Measurements from ENCODE around the gene ROBO2. TPM values are rescaled to one million over a fixed set of nuclear protein-coding genes. Genes with fewer than 3 reads are reported as not detected.

The ROBO2 gene
- total and polyA plus RNA-seq, 10 donors = 0.41 to 14.8 (median 5.2) TPM

DNA sequence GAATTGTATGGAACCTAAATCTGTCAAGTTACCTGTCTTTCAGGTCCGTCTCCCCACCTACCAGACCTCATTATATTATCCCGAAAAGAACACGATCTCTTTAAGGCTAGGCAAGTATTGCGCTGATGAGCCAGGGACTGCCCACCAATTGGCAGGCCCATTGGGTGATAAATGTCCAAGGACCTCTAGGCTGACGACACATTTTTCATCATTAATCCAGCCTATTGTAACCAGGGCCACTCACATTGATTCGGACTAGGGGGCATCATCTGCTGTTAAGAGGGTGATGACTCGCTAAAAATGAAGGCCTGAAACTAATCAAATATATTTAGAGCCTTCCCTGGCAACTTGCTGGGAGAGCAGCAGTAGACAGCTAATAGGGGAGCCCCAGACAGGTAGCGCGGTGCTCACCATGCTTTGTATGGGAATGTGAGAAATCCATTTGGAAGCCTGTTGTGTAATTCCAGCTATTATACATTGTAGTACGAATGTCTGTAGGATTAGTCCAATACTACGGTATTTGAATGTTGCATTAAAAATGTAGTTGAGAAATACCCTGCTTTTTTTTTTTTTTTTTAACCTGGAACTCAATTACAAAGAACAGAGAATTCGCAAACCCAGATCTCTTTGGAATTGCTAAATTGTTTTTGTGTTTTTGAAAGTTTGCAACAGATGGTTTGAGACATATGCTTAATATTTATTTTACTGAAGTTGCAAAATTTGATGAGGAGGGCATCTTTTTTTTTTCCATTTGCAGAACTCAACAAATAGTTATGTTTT lies 156.1 kb downstream of the ROBO2 start:
- TF ChIP-seq POLR2A (IDR thresholded peaks at IDR 0.05) (no peak), POLR2AphosphoS5 (IDR thresholded peaks at IDR 0.05) (no peak)
- TF ChIP-seq, protein P1, sequence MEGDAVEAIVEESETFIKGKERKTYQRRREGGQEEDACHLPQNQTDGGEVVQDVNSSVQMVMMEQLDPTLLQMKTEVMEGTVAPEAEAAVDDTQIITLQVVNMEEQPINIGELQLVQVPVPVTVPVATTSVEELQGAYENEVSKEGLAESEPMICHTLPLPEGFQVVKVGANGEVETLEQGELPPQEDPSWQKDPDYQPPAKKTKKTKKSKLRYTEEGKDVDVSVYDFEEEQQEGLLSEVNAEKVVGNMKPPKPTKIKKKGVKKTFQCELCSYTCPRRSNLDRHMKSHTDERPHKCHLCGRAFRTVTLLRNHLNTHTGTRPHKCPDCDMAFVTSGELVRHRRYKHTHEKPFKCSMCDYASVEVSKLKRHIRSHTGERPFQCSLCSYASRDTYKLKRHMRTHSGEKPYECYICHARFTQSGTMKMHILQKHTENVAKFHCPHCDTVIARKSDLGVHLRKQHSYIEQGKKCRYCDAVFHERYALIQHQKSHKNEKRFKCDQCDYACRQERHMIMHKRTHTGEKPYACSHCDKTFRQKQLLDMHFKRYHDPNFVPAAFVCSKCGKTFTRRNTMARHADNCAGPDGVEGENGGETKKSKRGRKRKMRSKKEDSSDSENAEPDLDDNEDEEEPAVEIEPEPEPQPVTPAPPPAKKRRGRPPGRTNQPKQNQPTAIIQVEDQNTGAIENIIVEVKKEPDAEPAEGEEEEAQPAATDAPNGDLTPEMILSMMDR (IDR thresholded peaks at IDR 0.05 in 8 of 11, conservative IDR thresholded peaks at IDR 0.05 in 3 of 11) = no peak
- 79 to 88% (median 80%) methylated on average over 12 of the region's 12 CpGs for WGBS, 5 donors

DNA sequence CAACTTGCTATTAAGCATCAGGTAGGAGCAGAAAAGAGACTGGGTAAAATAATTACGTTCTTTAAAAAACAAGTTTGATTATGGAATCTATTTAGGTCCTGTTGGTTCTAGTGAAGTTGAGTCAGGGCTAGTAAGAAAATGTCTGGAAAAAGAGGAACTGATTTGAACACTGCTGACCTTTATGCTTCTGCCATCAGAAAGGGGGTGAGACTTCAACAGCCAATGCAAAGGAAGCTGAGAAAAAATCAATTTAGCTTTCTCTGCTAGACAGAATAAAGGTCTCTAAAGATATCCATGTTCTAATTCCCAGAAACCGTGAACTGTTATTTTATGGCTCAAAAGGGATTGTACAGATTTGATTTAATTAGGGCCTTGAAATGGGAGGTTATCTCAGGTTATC lies 157.5 kb downstream of the ROBO2 start:
- H3K36me3 ChIP-seq = no peaks in the 10 kb centered on the region
- no peaks in the 10 kb centered on the region for H3K4me1 ChIP-seq
- WGBS, 5 donors = 70 to 91% (median 82%) methylated on average over 2 of the region's 2 CpGs
- DNase-seq = no peak
- no peaks in the 10 kb centered on the region for H3K27me3 ChIP-seq (replicated peaks in 1 of 7)
- TF ChIP-seq POLR2A (IDR thresholded peaks at IDR 0.05) = no peak
- TF ChIP-seq, protein P1 (IDR thresholded peaks at IDR 0.05 in 8 of 11, conservative IDR thresholded peaks at IDR 0.05 in 3 of 11) = no peak
- TF ChIP-seq POLR2AphosphoS5 (IDR thresholded peaks at IDR 0.05) = no peak
- H3K27ac ChIP-seq = no peak overlapping the region
- H3K9me3 ChIP-seq = no peaks in the 10 kb centered on the region
- H3K4me3 ChIP-seq = no peak overlapping the region
- intact Hi-C loops (cut with DNase I; ENCODE audit: low total_unique reads) = no loop called here

More for the DNA sequence above, 156.1 kb downstream of the ROBO2 start:
- Histone ChIP-seq H3K36me3 (no peaks in the 10 kb centered on the region), H3K27ac (no peak overlapping the region), H3K9me3 (no peaks in the 10 kb centered on the region), H3K4me3 (no peak overlapping the region), H3K4me1 (no peaks in the 10 kb centered on the region), H3K27me3 (replicated peaks in 1 of 7) (no peaks in the 10 kb centered on the region)
- intact Hi-C loops (cut with DNase I; ENCODE audit: low total_unique reads) = no loop called here
- DNase-seq = no peak

DNA sequence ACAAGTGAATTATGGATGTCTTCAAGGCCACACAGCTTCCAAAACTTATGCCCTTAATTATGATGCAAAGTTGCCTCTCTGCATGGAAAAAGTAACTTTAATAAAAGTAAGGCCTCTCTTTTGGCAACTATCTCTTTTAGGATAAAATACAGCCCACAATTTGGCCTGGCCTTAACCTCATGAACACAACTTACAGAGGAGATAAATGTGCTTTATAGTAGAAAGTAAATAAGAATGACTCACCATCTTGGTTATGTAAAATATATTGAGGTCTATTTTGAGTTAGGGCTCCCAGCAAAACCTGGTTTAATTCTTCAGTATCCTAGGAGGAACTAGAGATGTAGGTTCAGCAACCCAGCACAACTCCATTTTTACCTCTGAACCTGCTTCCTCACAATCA lies 164.0 kb downstream of the ROBO2 start:
- intact Hi-C loops (cut with DNase I; ENCODE audit: low total_unique reads) = no loop called here
- no peaks in the 10 kb centered on the region for H3K36me3 ChIP-seq
- H3K27me3 ChIP-seq (replicated peaks in 1 of 7) = no peaks in the 10 kb centered on the region
- no peak overlapping the region for H3K27ac ChIP-seq
- DNase-seq = no peak
- H3K4me1 ChIP-seq = no peaks in the 10 kb centered on the region
- H3K4me3 ChIP-seq = no peak overlapping the region
- TF ChIP-seq POLR2A (IDR thresholded peaks at IDR 0.05) (no peak), POLR2AphosphoS5 (IDR thresholded peaks at IDR 0.05) (no peak)
- TF ChIP-seq, protein P1 (IDR thresholded peaks at IDR 0.05 in 8 of 11, conservative IDR thresholded peaks at IDR 0.05 in 3 of 11) = no peak
- no peaks in the 10 kb centered on the region for H3K9me3 ChIP-seq

DNA sequence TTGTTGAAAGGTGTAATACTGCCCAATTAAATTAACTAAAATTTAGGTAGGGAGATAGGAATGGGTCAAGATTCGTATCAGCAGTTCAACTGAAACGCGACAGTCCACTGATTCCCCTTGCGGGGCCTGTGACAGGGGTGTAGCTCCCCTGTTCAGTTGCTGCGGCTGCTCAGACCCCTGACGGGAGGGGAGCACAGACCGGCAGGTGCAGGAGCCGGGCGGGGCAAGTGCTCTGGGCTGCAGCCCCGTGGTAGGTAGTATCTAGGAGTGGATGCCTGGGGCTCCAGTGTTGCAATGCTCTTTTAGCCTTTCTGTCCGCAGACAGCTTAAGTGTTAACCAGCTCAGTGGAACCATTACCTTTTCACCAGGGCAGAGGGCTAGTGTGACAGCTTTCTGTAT lies 164.9 kb downstream of the ROBO2 start:
- DNase-seq = no peak
- Histone ChIP-seq H3K36me3 (no peaks in the 10 kb centered on the region), H3K4me1 (no peaks in the 10 kb centered on the region), H3K27ac (no peak overlapping the region), H3K4me3 (no peak overlapping the region), H3K27me3 (replicated peaks in 1 of 7) (no peaks in the 10 kb centered on the region), H3K9me3 (peaks cover 0 to 3% (median 0%) of the 10 kb centered on the region in 8 donors)
- TF ChIP-seq POLR2A (IDR thresholded peaks at IDR 0.05) (no peak), POLR2AphosphoS5 (IDR thresholded peaks at IDR 0.05) (no peak)
- TF ChIP-seq, protein P1 (IDR thresholded peaks at IDR 0.05 in 8 of 11, conservative IDR thresholded peaks at IDR 0.05 in 3 of 11) = no peak
- WGBS, 5 donors = 82 to 88% (median 84%) methylated on average over 11 of the region's 11 CpGs
- intact Hi-C loops (cut with DNase I; ENCODE audit: low total_unique reads) = no loop called here
